Aorta (tissue), 5 donors: ENCODE data around the gene NR3C2. TPM values are rescaled to one million over a fixed set of nuclear protein-coding genes. Genes with fewer than 3 reads are reported as not detected.

ENCODE experiments used
- ATAC-seq: fragments of 200-7000 bp; cut with Tn5 transposase; one replicate; pipeline ENCODE4 v1.9.1; 2022; ENCODE audit warnings: moderate library complexity; ENCODE audit not compliant: low FRiP score
- DNase-seq, 2 donors: peaks; one replicate each; pipeline ENCODE4 v3.0.0-alpha.2; 2020
- H3K27ac ChIP-seq, 2 donors: one replicate each; pipeline ENCODE4 v1.5.1; 2013; ENCODE audit warnings: low read length in 2 of 2, mild to moderate bottlenecking in 2 of 2, moderate library complexity in 2 of 2, control low read depth in 1 of 2, inconsistent platforms in 1 of 2, low read depth in 1 of 2
- H3K27me3 ChIP-seq, 2 donors: one replicate each; pipeline ENCODE4 v1.6.1; 2013; ENCODE audit warnings: control low read depth in 1 of 2, low read length in 1 of 2, mild to moderate bottlenecking in 1 of 2, moderate library complexity in 1 of 2; ENCODE audit not compliant: insufficient read depth in 2 of 2, control insufficient read depth in 1 of 2
- H3K36me3 ChIP-seq, 2 donors: one replicate each; pipeline ENCODE4 v1.6.1; 2013; ENCODE audit warnings: control low read depth in 1 of 2, low read length in 1 of 2, mild to moderate bottlenecking in 1 of 2; ENCODE audit not compliant: insufficient read depth in 2 of 2, control insufficient read depth in 1 of 2
- H3K4me1 ChIP-seq, 2 donors: one replicate each; pipeline ENCODE4 v1.6.1; 2013; ENCODE audit warnings: low read length in 2 of 2, control low read depth in 1 of 2, mild to moderate bottlenecking in 1 of 2, moderate library complexity in 1 of 2; ENCODE audit not compliant: insufficient read depth in 2 of 2, control insufficient read depth in 1 of 2
- H3K4me3 ChIP-seq, 2 donors: one replicate each; pipeline ENCODE4 v1.5.1; 2013; ENCODE audit warnings: low read length in 2 of 2, control low read depth in 1 of 2, mild to moderate bottlenecking in 1 of 2
- H3K9me3 ChIP-seq: one replicate; pipeline ENCODE4 v1.6.1; 2013; ENCODE audit warnings: mild to moderate bottlenecking, low read length; ENCODE audit not compliant: control insufficient read depth
- WGBS, 2 donors: extraction: QIAGEN DNeasy Blood & Tissue Kit; methylation state at CpG; one replicate each; pipeline ENCODE4 v1.1.7; 2013; 5-methylcytosine and 5-hydroxymethylcytosine counted together
- intact Hi-C, 2 donors: fragments of 100-400 bp; cut with DNase I; formaldehyde crosslinking; loops; one replicate each; pipeline versions ENCODE4 v1.14.2 to v1.15.0; 2022
- long read RNA-seq, 2 donors: library from polyadenylated mRNA; unstranded; transcript quantifications; one replicate each; pipeline ENCODE4 v2.0.0, GENCODE V29; 2020 to 2021
- polyA plus RNA-seq, 2 donors: library from polyadenylated mRNA; stranded (reverse); fragments of 200-250 nt; gene quantifications; one replicate each; pipeline ENCODE4 v1.2.3, GENCODE V29; 2013
- total RNA-seq, 2 donors: library from RNA; stranded (reverse); fragmentation: NEBNext Ultra II Directional; extraction: Animal tissue kit (Norgen Biotek cat#: 25700); gene quantifications; one replicate each; pipeline ENCODE4 v1.2.1, GENCODE V29; 2021
- donor health status: healthy with polysubstance abuse.
- donor health status: Bipolar disorder and iron deficiency.
- donor health status: DM: no; HTN: no; CAD: no.
- donor health status: DM: no; HTN: no; CAD: no.
- donor health status: DM: yes; HTN: yes; CAD: no.

Gene NR3C2
- total RNA-seq (10 to 100 TPM in 1 of 2 donors, 1 to 10 TPM in 1; 9.9 to 22.9 TPM), polyA plus RNA-seq (1 to 10 TPM; 3.4 to 3.9 TPM)
- long read RNA-seq, donor 1, partial matches to known transcripts = 1 of 29 reads
- long read RNA-seq, donor 1, other reads (novel, unspliced or antisense) = 28 of 29 reads
- long read RNA-seq, donor 2, full-length matches to known transcripts = 1 of 37 reads
- long read RNA-seq, donor 2, partial matches to known transcripts = 1 of 37 reads
- long read RNA-seq, donor 2, other reads (novel, unspliced or antisense) = 35 of 37 reads

- Histone ChIP-seq H3K36me3 (no peaks in the 10 kb centered on the region), H3K27ac (peak within 1 kb of the TSS; percentile 38 to 54), H3K4me1 (no peaks in the 10 kb centered on the region), H3K9me3 (no peaks in the 10 kb centered on the region), H3K4me3 (peak within 1 kb of the TSS; percentile 79 to 98), H3K27me3 (no peaks in the 10 kb centered on the region)
- intact Hi-C loops = no loop called here
- WGBS, 2 donors = 0% methylated on average over 64 to 65 of the region's 65 CpGs
- DNase-seq = peak; percentile 99 to 100
- ATAC-seq = peak; percentile 97
Measured at GRCh38 chr4:148441986-148442831, at the start of gene NR3C2. Gene NR3C2 (minus strand): TSS chr4:148442414.

GRCh38 chr4:148487181-148487580 is 45.0 kb upstream of the NR3C2 start:
- Histone ChIP-seq H3K27me3 (no peaks in the 10 kb centered on the region), H3K4me1 (no peaks in the 10 kb centered on the region), H3K9me3 (peaks cover 5% of the 10 kb centered on the region), H3K27ac (no peak overlapping the region), H3K36me3 (no peaks in the 10 kb centered on the region), H3K4me3 (no peak overlapping the region)
- WGBS, 2 donors = 41 to 91% methylated on average over 2 of the region's 2 CpGs
- ATAC-seq (no peak), DNase-seq (no peak)
- intact Hi-C loops = no loop called here

- H3K27ac ChIP-seq = no peak overlapping the region
- no peak overlapping the region for H3K4me3 ChIP-seq
- intact Hi-C loops = no loop called here
- H3K36me3 ChIP-seq = no peaks in the 10 kb centered on the region
- H3K27me3 ChIP-seq = no peaks in the 10 kb centered on the region
- H3K4me1 ChIP-seq = no peaks in the 10 kb centered on the region
- no peak for ATAC-seq
- WGBS, 2 donors = 35 to 49% methylated on average over 3 of the region's 3 CpGs
- H3K9me3 ChIP-seq = peaks cover 5% of the 10 kb centered on the region
- no peak for DNase-seq
Measured at GRCh38 chr4:148481636-148482035, 39.4 kb upstream of the NR3C2 start.

GRCh38 chr4:148477276-148477675 is 35.1 kb upstream of the NR3C2 start:
- Histone ChIP-seq H3K27me3 (no peaks in the 10 kb centered on the region), H3K36me3 (no peaks in the 10 kb centered on the region), H3K4me3 (no peak overlapping the region), H3K4me1 (no peaks in the 10 kb centered on the region), H3K27ac (no peak overlapping the region), H3K9me3 (peaks cover 1% of the 10 kb centered on the region)
- ATAC-seq (no peak), DNase-seq (no peak)
- intact Hi-C loops = no loop called here
- 40 to 44% methylated on average over 3 of the region's 3 CpGs for WGBS, 2 donors

GRCh38 chr4:148469938-148470337 is 27.7 kb upstream of the NR3C2 start:
- no peak overlapping the region for H3K27ac ChIP-seq
- no peaks in the 10 kb centered on the region for H3K36me3 ChIP-seq
- H3K4me1 ChIP-seq = no peaks in the 10 kb centered on the region
- H3K27me3 ChIP-seq = no peaks in the 10 kb centered on the region
- intact Hi-C loops = no loop called here
- WGBS, 2 donors = 16 to 27% methylated on average over 2 of the region's 2 CpGs
- ATAC-seq = no peak
- H3K9me3 ChIP-seq = peaks cover 1% of the 10 kb centered on the region
- H3K4me3 ChIP-seq = no peak overlapping the region
- no peak for DNase-seq

GRCh38 chr4:148454835-148455234 is 12.6 kb upstream of the NR3C2 start:
- Histone ChIP-seq H3K27me3 (no peaks in the 10 kb centered on the region), H3K36me3 (no peaks in the 10 kb centered on the region), H3K4me3 (no peak overlapping the region), H3K27ac (no peak overlapping the region), H3K9me3 (no peaks in the 10 kb centered on the region), H3K4me1 (no peaks in the 10 kb centered on the region)
- no peak for ATAC-seq
- no peak for DNase-seq
- intact Hi-C loops = no loop called here

- intact Hi-C loops = no loop called here
- Histone ChIP-seq H3K9me3 (no peaks in the 10 kb centered on the region), H3K4me1 (no peaks in the 10 kb centered on the region), H3K4me3 (no peak overlapping the region), H3K27ac (no peak overlapping the region), H3K36me3 (no peaks in the 10 kb centered on the region), H3K27me3 (no peaks in the 10 kb centered on the region)
- DNase-seq (no peak), ATAC-seq (no peak)
- WGBS, 2 donors = 75 to 77% methylated on average over 4 of the region's 4 CpGs
Measured at GRCh38 chr4:148453833-148454232, 11.6 kb upstream of the NR3C2 start.

GRCh38 chr4:148452970-148453369 is 10.8 kb upstream of the NR3C2 start:
- Histone ChIP-seq H3K4me3 (no peak overlapping the region), H3K36me3 (no peaks in the 10 kb centered on the region), H3K27ac (no peak overlapping the region), H3K27me3 (no peaks in the 10 kb centered on the region), H3K4me1 (no peaks in the 10 kb centered on the region), H3K9me3 (no peaks in the 10 kb centered on the region)
- ATAC-seq (no peak), DNase-seq (no peak)
- WGBS, 2 donors = 64 to 65% methylated on average over 1 of the region's 1 CpG
- intact Hi-C loops = no loop called here

GRCh38 chr4:148449921-148450320 is 7.7 kb upstream of the NR3C2 start:
- Histone ChIP-seq H3K27ac (no peak overlapping the region), H3K9me3 (no peaks in the 10 kb centered on the region), H3K4me1 (no peaks in the 10 kb centered on the region), H3K27me3 (no peaks in the 10 kb centered on the region), H3K4me3 (no peak overlapping the region), H3K36me3 (no peaks in the 10 kb centered on the region)
- ATAC-seq = no peak
- intact Hi-C loops = no loop called here
- 74 to 75% methylated on average over 2 of the region's 2 CpGs for WGBS, 2 donors
- no peak for DNase-seq
